IMR-90 (cell line): ENCODE measurements around the gene TBC1D9. TPM values are rescaled to one million over a fixed set of nuclear protein-coding genes. Genes with fewer than 3 reads are reported as not detected.

Experiments used
- ATAC-seq: fragments of 200-7000 bp; cut with Tn5 transposase; 2 replicates; pipeline ENCODE4 v1.9.1; 2020; ENCODE audit warnings: low read depth, mild to moderate bottlenecking, moderate library complexity
- BruUV-seq: library from RNA; stranded (reverse); fragments of 400-500 nt; replicated peaks from 2 replicates; lab custom pipeline; 2021; lab: Mats Ljungman, UMichigan
- CTCF ChIA-PET: fragments of 300-600 bp; formaldehyde crosslinking; extraction: SDS; loops from one replicate; lab custom pipeline; 2021; ENCODE audit warnings: antibody characterized with exemption; lab: Yijun Ruan, JAX
- POLR2A ChIA-PET: fragments of 300-600 bp; sonication (Branson Sonifier 250); formaldehyde crosslinking; loops from one replicate; lab custom pipeline; 2022; ENCODE audit warnings: antibody characterized with exemption; ENCODE audit not compliant: unreplicated experiment; lab: Charles Lee
- DNase-seq: peaks from one replicate; pipeline ENCODE4 v3.0.0; 2013
- H2AFZ ChIP-seq: replicated peaks from 2 replicates; pipeline ENCODE3; 2013; ENCODE audit warnings: low read length, mild to moderate bottlenecking; ENCODE audit not compliant: poor library complexity
- H2AK5ac ChIP-seq: 2 replicates; pipeline ENCODE4 v1.6.1; 2013; ENCODE audit warnings: low read depth, low read length, inconsistent platforms
- H2AK9ac ChIP-seq: replicated peaks from 2 replicates; pipeline ENCODE3; 2013; ENCODE audit warnings: mild to moderate bottlenecking, low read depth, low read length, moderate library complexity; ENCODE audit not compliant: poor library complexity
- H2BK120ac ChIP-seq: 2 replicates; pipeline ENCODE4 v1.6.1; 2013; ENCODE audit warnings: low read depth, low read length, inconsistent platforms
- H2BK15ac ChIP-seq: 3 replicates; pipeline ENCODE4 v1.6.1; 2013; ENCODE audit warnings: low read depth, low read length, inconsistent platforms
- H2BK20ac ChIP-seq: 2 replicates; pipeline ENCODE4 v1.6.1; 2013; ENCODE audit warnings: low read depth, mild to moderate bottlenecking, inconsistent platforms, low read length, moderate library complexity
- H2BK5ac ChIP-seq: 2 replicates; pipeline ENCODE4 v1.6.1; 2013; ENCODE audit warnings: mild to moderate bottlenecking, low read depth, low read length, inconsistent platforms; ENCODE audit not compliant: poor library complexity, severe bottlenecking
- H3K14ac ChIP-seq: replicated peaks from 2 replicates; pipeline ENCODE4 v1.6.1; 2013; ENCODE audit warnings: low read depth, low read length, inconsistent platforms
- H3K18ac ChIP-seq: 2 replicates; pipeline ENCODE4 v1.6.1; 2013; ENCODE audit warnings: low read depth, low read length, control low read depth
- H3K23ac ChIP-seq: 2 replicates; pipeline ENCODE4 v1.6.1; 2013; ENCODE audit warnings: low read depth, low read length, inconsistent platforms
- H3K27ac ChIP-seq: 2 replicates; pipeline ENCODE4 v1.5.1; 2013; ENCODE audit warnings: mild to moderate bottlenecking, control low read depth, low read length; ENCODE audit not compliant: insufficient read depth
- H3K27me3 ChIP-seq: 2 replicates; pipeline ENCODE4 v1.6.1; 2013; ENCODE audit warnings: low read length; ENCODE audit not compliant: control insufficient read depth, insufficient read depth
- H3K36me3 ChIP-seq: 2 replicates; pipeline ENCODE4 v1.6.1; 2013; ENCODE audit warnings: low read length, mixed read lengths; ENCODE audit not compliant: control insufficient read depth, insufficient read depth
- H3K4ac ChIP-seq: 2 replicates; pipeline ENCODE4 v1.6.1; 2013; ENCODE audit warnings: low read depth, low read length, inconsistent platforms
- H3K4me1 ChIP-seq: 2 replicates; pipeline ENCODE4 v1.6.1; 2013; ENCODE audit warnings: low read length, mixed read lengths; ENCODE audit not compliant: control insufficient read depth, insufficient read depth
- H3K4me2 ChIP-seq: 2 replicates; pipeline ENCODE4 v1.6.1; 2013; ENCODE audit warnings: low read depth, mild to moderate bottlenecking, control low read depth, low read length, moderate library complexity
- H3K4me3 ChIP-seq: 2 replicates; pipeline ENCODE4 v1.5.1; 2013; ENCODE audit warnings: low read depth, mild to moderate bottlenecking, control low read depth, low read length, moderate library complexity; ENCODE audit not compliant: insufficient read depth
- H3K56ac ChIP-seq: 2 replicates; pipeline ENCODE4 v1.6.1; 2013; ENCODE audit warnings: low read length, inconsistent platforms; ENCODE audit not compliant: insufficient read depth; ENCODE audit errors: extremely low read depth
- H3K79me1 ChIP-seq, 2 experiments: 2 replicates each; pipeline ENCODE4 v1.6.1; 2013; ENCODE audit warnings: low read length in 2 of 2, inconsistent platforms in 1 of 2, low read depth in 1 of 2
- H3K9ac ChIP-seq: 2 replicates; pipeline ENCODE4 v1.6.1; 2013; ENCODE audit warnings: low read depth, low read length, control low read depth
- H3K9me1 ChIP-seq: 2 replicates; pipeline ENCODE4 v1.6.1; 2013; ENCODE audit warnings: low read length, inconsistent platforms; ENCODE audit not compliant: insufficient read depth
- H3K9me3 ChIP-seq: 2 replicates; pipeline ENCODE4 v1.6.1; 2013; ENCODE audit warnings: low read length; ENCODE audit not compliant: control insufficient read depth, insufficient read depth
- H4K20me1 ChIP-seq: 2 replicates; pipeline ENCODE4 v1.6.1; 2013; ENCODE audit warnings: low read length, inconsistent platforms; ENCODE audit not compliant: insufficient read depth
- H4K5ac ChIP-seq: 2 replicates; pipeline ENCODE4 v1.6.1; 2013; ENCODE audit warnings: mild to moderate bottlenecking, low read depth, low read length, control low read depth
- H4K8ac ChIP-seq, 2 experiments: 2 replicates each; pipeline ENCODE4 v1.6.1; 2013; ENCODE audit warnings: low read depth in 2 of 2, low read length in 2 of 2, control low read depth in 1 of 2, inconsistent platforms in 1 of 2
- H4K91ac ChIP-seq: 2 replicates; pipeline ENCODE4 v1.6.1; 2013; ENCODE audit warnings: low read depth, low read length, inconsistent platforms; ENCODE audit not compliant: insufficient read depth
- BHLHE40 ChIP-seq: fragments of 150-350 bp; IDR thresholded peaks from 2 replicates; pipeline ENCODE4 v1.6.1; 2016; ENCODE audit warnings: mild to moderate bottlenecking, low read depth, low read length
- CEBPB ChIP-seq: IDR thresholded peaks from 2 replicates; pipeline ENCODE4 v1.6.1; 2012; ENCODE audit warnings: low read depth, low read length, improper control_type of control experiment
- CHD1 ChIP-seq: IDR thresholded peaks from 2 replicates; pipeline ENCODE4 v1.6.1; 2012; ENCODE audit warnings: low read depth, low read length, improper control_type of control experiment
- FOS ChIP-seq: fragments of 150-350 bp; IDR thresholded peaks from 2 replicates; pipeline ENCODE4 v1.6.1; 2016; ENCODE audit warnings: low read depth, low read length
- MAFK ChIP-seq: IDR thresholded peaks from 2 replicates; pipeline ENCODE4 v1.6.1; 2012; ENCODE audit warnings: low read depth, low read length, improper control_type of control experiment
- MAZ ChIP-seq: IDR thresholded peaks from 2 replicates; pipeline ENCODE4 v1.6.1; 2012; ENCODE audit warnings: low read depth, mild to moderate bottlenecking, low read length, improper control_type of control experiment, moderate library complexity, borderline replicate concordance
- MXI1 ChIP-seq: IDR thresholded peaks from 2 replicates; pipeline ENCODE4 v1.6.1; 2012; ENCODE audit warnings: low read depth, mild to moderate bottlenecking, low read length, moderate library complexity, borderline replicate concordance
- NFE2L2 ChIP-seq: fragments of 150-350 bp; IDR thresholded peaks from 2 replicates; pipeline ENCODE4 v1.6.1; 2016; ENCODE audit warnings: low read depth, mild to moderate bottlenecking, low read length
- POLR2A ChIP-seq: IDR thresholded peaks from 2 replicates; pipeline ENCODE4 v1.6.1; 2012; ENCODE audit warnings: mild to moderate bottlenecking, low read depth, low read length
- RAD21 ChIP-seq: IDR thresholded peaks from 2 replicates; pipeline ENCODE4 v1.6.1; 2012; ENCODE audit warnings: low read length, improper control_type of control experiment
- RCOR1 ChIP-seq: IDR thresholded peaks from 2 replicates; pipeline ENCODE4 v1.6.1; 2012; ENCODE audit warnings: mild to moderate bottlenecking, low read length, improper control_type of control experiment; ENCODE audit not compliant: insufficient replicate concordance
- RFX5 ChIP-seq: IDR thresholded peaks from 2 replicates; pipeline ENCODE4 v1.8.0; 2012; ENCODE audit warnings: low read depth, mild to moderate bottlenecking, low read length, moderate library complexity
- SMC3 ChIP-seq: fragments of 150-350 bp; IDR thresholded peaks from 2 replicates; pipeline ENCODE4 v1.6.1; 2016; ENCODE audit warnings: low read depth, mild to moderate bottlenecking, antibody characterized with exemption, low read length, moderate library complexity
- dilution Hi-C: fragments of 300-500 bp; cut with HindIII; formaldehyde crosslinking; loops from one replicate; pipeline ENCODE4 v1.14.3; 2018; ENCODE audit warnings: low sequenced_read_pairs; ENCODE audit not compliant: unreplicated experiment
- in situ Hi-C: fragments of 300-500 bp; cut with MboI; formaldehyde crosslinking; loops from 3 replicates; pipeline ENCODE4 v1.14.3; 2019; ENCODE audit warnings: low sequenced_read_pairs, inconsistent platforms, mixed read lengths
- intact Hi-C: fragments of 100-400 bp; cut with micrococcal nuclease; formaldehyde crosslinking; loops from 2 replicates; pipeline ENCODE4 v1.10.0; 2022
- polyA plus RNA-seq, 3 experiments: library from polyadenylated mRNA; depleted of rRNA; stranded (reverse); fragments of >200 nt; gene quantifications; 2 replicates each; pipeline ENCODE4 v1.2.3, GENCODE V29; 2012; ENCODE audit warnings: low replicate concordance in 1 of 3
- total RNA-seq: library from RNA; depleted of rRNA; stranded (reverse); fragments of >200 nt; gene quantifications from 2 replicates; pipeline ENCODE4 v1.2.3, GENCODE V29; 2012
- TF ChIP-seq, protein P1 (sequence below): fragments of 150-350 bp; IDR thresholded peaks from 2 replicates; pipeline ENCODE4 v1.6.1; 2017; ENCODE audit warnings: mild to moderate bottlenecking, antibody characterized with exemption, low read length, low read depth
- TF ChIP-seq, protein P2 (sequence below): conservative IDR thresholded peaks from 2 replicates; pipeline ENCODE4 v1.5.1; 2012; ENCODE audit warnings: mild to moderate bottlenecking, low read depth, low read length, improper control_type of control experiment
- TF ChIP-seq, protein P3 (sequence below): fragments of 150-350 bp; IDR thresholded peaks from 2 replicates; pipeline ENCODE4 v1.6.1; 2016; ENCODE audit warnings: low read depth, mild to moderate bottlenecking, low read length, moderate library complexity, borderline replicate concordance

Gene TBC1D9
- total and polyA plus RNA-seq, 2 of the 4 experiments (the other 2 are of a cell fraction), result 11.7 to 15.2 TPM

DNA sequence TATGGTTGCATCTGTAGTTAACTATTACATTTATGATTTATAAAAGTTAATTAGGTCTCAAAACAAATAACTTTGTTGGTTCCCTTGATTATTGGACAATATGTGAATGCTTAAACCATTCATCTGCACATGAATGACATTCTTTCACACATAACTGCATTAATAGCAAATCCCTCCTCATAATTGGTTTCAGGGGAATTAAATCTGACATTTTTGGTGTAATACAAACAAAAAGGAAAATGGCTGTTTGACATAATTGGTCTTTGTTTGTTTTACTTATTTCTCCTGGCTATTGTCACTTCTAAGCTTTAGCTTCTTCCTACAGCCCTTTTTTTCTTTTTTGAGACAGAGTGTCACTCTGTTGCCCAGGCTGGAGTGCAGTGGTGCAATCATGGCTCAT lies 71.9 kb downstream of the TBC1D9 start:
- Histone ChIP-seq H3K4me1 (peaks cover 6% of the 10 kb centered on the region), H2BK20ac (no peak overlapping the region), H3K4ac (no peak overlapping the region), H3K79me1 (peaks cover 4 to 14% of the 10 kb centered on the region in 2 experiments; a peak in 3 of 4 replicates), H3K27me3 (no peaks in the 10 kb centered on the region), H4K8ac (no peak overlapping the region), H2AK9ac (no peak overlapping the region), H3K9me3 (no peaks in the 10 kb centered on the region), H3K56ac (no peak overlapping the region), H2AFZ (no peak overlapping the region), H3K4me3 (no peak overlapping the region), H4K20me1 (no peaks in the 10 kb centered on the region), H4K5ac (no peak overlapping the region), H3K36me3 (peaks cover 1% of the 10 kb centered on the region; the same call in 1 of the 2 replicates), H3K9me1 (peaks cover 6% of the 10 kb centered on the region; the same call in 1 of the 2 replicates), H3K23ac (no peak overlapping the region), H2BK5ac (no peak overlapping the region), H3K4me2 (no peak overlapping the region), H3K14ac (no peak overlapping the region), H3K18ac (no peak overlapping the region), H2BK15ac (no peak overlapping the region), H2AK5ac (no peak overlapping the region), H2BK120ac (no peak overlapping the region), H3K9ac (no peak overlapping the region), H3K27ac (no peak overlapping the region), H4K91ac (no peak overlapping the region)
- intact Hi-C loops (no loop called here), in situ Hi-C loops (no loop called here), dilution Hi-C loops (no loop called here)
- no TSS peak for BruUV-seq
- ChIA-PET POLR2A (no interaction called here), CTCF (no interaction called here)
- DNase-seq, result no peak
- TF ChIP-seq SMC3, result no peak
- TF ChIP-seq MAZ, result no peak
- TF ChIP-seq, protein P1, sequence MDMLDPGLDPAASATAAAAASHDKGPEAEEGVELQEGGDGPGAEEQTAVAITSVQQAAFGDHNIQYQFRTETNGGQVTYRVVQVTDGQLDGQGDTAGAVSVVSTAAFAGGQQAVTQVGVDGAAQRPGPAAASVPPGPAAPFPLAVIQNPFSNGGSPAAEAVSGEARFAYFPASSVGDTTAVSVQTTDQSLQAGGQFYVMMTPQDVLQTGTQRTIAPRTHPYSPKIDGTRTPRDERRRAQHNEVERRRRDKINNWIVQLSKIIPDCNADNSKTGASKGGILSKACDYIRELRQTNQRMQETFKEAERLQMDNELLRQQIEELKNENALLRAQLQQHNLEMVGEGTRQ, result no peak
- no peak for TF ChIP-seq RFX5
- no peak for TF ChIP-seq MXI1
- no peak for TF ChIP-seq MAFK
- TF ChIP-seq RAD21, result no peak
- TF ChIP-seq FOS, result no peak
- no peak for TF ChIP-seq RCOR1
- TF ChIP-seq, protein P2, sequence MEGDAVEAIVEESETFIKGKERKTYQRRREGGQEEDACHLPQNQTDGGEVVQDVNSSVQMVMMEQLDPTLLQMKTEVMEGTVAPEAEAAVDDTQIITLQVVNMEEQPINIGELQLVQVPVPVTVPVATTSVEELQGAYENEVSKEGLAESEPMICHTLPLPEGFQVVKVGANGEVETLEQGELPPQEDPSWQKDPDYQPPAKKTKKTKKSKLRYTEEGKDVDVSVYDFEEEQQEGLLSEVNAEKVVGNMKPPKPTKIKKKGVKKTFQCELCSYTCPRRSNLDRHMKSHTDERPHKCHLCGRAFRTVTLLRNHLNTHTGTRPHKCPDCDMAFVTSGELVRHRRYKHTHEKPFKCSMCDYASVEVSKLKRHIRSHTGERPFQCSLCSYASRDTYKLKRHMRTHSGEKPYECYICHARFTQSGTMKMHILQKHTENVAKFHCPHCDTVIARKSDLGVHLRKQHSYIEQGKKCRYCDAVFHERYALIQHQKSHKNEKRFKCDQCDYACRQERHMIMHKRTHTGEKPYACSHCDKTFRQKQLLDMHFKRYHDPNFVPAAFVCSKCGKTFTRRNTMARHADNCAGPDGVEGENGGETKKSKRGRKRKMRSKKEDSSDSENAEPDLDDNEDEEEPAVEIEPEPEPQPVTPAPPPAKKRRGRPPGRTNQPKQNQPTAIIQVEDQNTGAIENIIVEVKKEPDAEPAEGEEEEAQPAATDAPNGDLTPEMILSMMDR, result no peak
- no peak for TF ChIP-seq CHD1
- TF ChIP-seq, protein P3, sequence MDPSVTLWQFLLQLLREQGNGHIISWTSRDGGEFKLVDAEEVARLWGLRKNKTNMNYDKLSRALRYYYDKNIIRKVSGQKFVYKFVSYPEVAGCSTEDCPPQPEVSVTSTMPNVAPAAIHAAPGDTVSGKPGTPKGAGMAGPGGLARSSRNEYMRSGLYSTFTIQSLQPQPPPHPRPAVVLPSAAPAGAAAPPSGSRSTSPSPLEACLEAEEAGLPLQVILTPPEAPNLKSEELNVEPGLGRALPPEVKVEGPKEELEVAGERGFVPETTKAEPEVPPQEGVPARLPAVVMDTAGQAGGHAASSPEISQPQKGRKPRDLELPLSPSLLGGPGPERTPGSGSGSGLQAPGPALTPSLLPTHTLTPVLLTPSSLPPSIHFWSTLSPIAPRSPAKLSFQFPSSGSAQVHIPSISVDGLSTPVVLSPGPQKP, result no peak
- no peak for TF ChIP-seq CEBPB
- TF ChIP-seq BHLHE40, result no peak
- no peak for TF ChIP-seq POLR2A
- TF ChIP-seq NFE2L2, result no peak
- no peak for ATAC-seq
